ENCODE results near the gene PTER. TPM values are rescaled to one million over a fixed set of nuclear protein-coding genes. Genes with fewer than 3 reads are reported as not detected.

The PTER gene
- polyA plus RNA-seq, 1 donor: 11.5 TPM

DNA sequence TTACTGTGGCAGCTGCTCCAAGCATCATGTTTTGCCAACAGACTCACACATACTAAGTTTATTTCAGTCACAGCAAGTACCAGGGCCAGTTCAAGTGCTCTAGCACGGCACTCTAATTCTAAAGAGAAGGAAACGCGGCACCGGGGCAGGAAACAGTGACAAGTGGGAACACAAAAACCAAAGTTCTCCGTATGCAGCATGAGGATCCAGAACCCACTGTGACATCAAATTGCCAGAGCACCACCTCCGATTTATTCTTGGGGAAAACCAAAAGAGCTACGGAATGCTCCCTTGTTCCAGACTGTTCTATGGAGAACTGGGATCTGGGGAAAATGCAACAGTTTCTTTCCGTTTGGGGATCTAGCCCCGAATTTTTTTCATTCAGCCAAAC, 448 bp upstream of the PTER start:
- Histone ChIP-seq H3K9me3 (ENCODE audit: control insufficient read depth, low read depth, low read length) (no peaks in the 10 kb centered on the region), H3K4me1 (ENCODE audit: control insufficient read depth, insufficient read depth, low read length) (peaks cover 11% of the 10 kb centered on the region), H3K4me3 (ENCODE audit: low read length) (peak overlapping the region; percentile 57), H3K27me3 (ENCODE audit: control insufficient read depth, insufficient read depth, low read length) (no peaks in the 10 kb centered on the region), H3K27ac (ENCODE audit: low read length) (no peak overlapping the region), H3K36me3 (ENCODE audit: control insufficient read depth, insufficient read depth, low read length) (no peaks in the 10 kb centered on the region)
- DNase-seq: no peak
- WGBS (ENCODE audit: insufficient coverage, low lambda C conversion rate): 10% methylated on average over 4 of the region's 9 CpGs

GRCh38 chr10:16437540-16437894, 707 bp downstream of the PTER start:
- Histone ChIP-seq H3K27me3 (ENCODE audit: control insufficient read depth, insufficient read depth, low read length) (no peaks in the 10 kb centered on the region), H3K27ac (ENCODE audit: low read length) (no peak overlapping the region), H3K36me3 (ENCODE audit: control insufficient read depth, insufficient read depth, low read length) (no peaks in the 10 kb centered on the region), H3K4me1 (ENCODE audit: control insufficient read depth, insufficient read depth, low read length) (peaks cover 11% of the 10 kb centered on the region), H3K9me3 (ENCODE audit: control insufficient read depth, low read depth, low read length) (no peaks in the 10 kb centered on the region), H3K4me3 (ENCODE audit: low read length) (peak overlapping the region; percentile 57)
- WGBS (ENCODE audit: insufficient coverage, low lambda C conversion rate): no CpG with 5 or more reads among the region's 5 CpGs
- DNase-seq: peak in 1 of 2 donors; percentile 31

- peaks cover 11% of the 10 kb centered on the region for H3K4me1 ChIP-seq (ENCODE audit: control insufficient read depth, insufficient read depth, low read length)
- peaks cover 2% of the 10 kb centered on the region for H3K36me3 ChIP-seq (ENCODE audit: control insufficient read depth, insufficient read depth, low read length)
- no CpG with 5 or more reads among the region's 1 CpG for WGBS (ENCODE audit: insufficient coverage, low lambda C conversion rate)
- no peak overlapping the region for H3K4me3 ChIP-seq (ENCODE audit: low read length)
- no peaks in the 10 kb centered on the region for H3K9me3 ChIP-seq (ENCODE audit: control insufficient read depth, low read depth, low read length)
- H3K27ac ChIP-seq (ENCODE audit: low read length): no peak overlapping the region
- no peaks in the 10 kb centered on the region for H3K27me3 ChIP-seq (ENCODE audit: control insufficient read depth, insufficient read depth, low read length)
- no peak for DNase-seq
Measured at GRCh38 chr10:16439295-16439694, 2.5 kb downstream of the PTER start.

DNA sequence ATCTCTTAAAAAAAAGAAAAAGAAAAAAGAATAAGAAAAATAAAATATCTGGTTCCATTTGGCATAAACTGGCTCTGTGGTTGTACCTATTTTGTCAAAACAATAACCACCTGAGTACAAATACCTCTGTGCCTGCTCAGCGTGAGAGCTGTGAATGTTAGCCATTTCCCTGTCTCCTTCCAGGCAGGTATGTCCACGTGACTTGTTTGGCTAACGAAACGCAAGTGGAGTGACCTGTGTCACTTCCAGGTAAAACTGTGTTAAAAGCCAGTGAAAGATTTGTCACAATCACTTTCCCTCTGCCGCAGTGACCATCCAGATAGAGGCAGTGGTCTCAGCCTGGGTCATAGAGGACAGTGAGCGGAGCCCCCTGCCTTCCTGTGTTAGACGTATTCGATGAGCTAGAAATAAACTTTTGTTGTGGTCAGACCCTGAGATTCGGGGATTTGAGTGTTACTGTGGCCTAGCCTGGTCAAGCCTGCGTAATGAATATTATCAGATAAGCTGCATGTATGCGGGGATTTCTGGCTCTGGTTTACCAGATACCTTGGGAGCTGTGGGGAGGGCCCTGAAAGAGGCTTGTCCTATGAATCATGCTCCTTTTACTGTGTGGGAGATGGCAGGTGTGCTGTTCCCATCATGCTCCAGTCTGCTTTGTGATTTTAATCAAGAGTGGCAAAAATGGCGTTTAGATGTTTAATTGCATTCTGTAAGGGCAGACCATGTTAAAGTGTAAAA, 3.8 kb downstream of the PTER start:
- Histone ChIP-seq H3K27ac (ENCODE audit: low read length) (no peak overlapping the region), H3K36me3 (ENCODE audit: control insufficient read depth, insufficient read depth, low read length) (peaks cover 2% of the 10 kb centered on the region), H3K4me1 (ENCODE audit: control insufficient read depth, insufficient read depth, low read length) (peaks cover 11% of the 10 kb centered on the region), H3K4me3 (ENCODE audit: low read length) (no peak overlapping the region), H3K27me3 (ENCODE audit: control insufficient read depth, insufficient read depth, low read length) (no peaks in the 10 kb centered on the region), H3K9me3 (ENCODE audit: control insufficient read depth, low read depth, low read length) (no peaks in the 10 kb centered on the region)
- no CpG with 5 or more reads among the region's 12 CpGs for whole genome bisulfite sequencing (ENCODE audit: insufficient coverage, low lambda C conversion rate)
- peak in 1 of 2 donors; percentile 25 for DNase-seq

- Histone ChIP-seq H3K4me1 (ENCODE audit: control insufficient read depth, insufficient read depth, low read length) (peaks cover 11% of the 10 kb centered on the region), H3K27me3 (ENCODE audit: control insufficient read depth, insufficient read depth, low read length) (no peaks in the 10 kb centered on the region), H3K9me3 (ENCODE audit: control insufficient read depth, low read depth, low read length) (no peaks in the 10 kb centered on the region), H3K36me3 (ENCODE audit: control insufficient read depth, insufficient read depth, low read length) (peaks cover 2% of the 10 kb centered on the region), H3K4me3 (ENCODE audit: low read length) (no peak overlapping the region), H3K27ac (ENCODE audit: low read length) (no peak overlapping the region)
- no peak for DNase-seq
- WGBS (ENCODE audit: insufficient coverage, low lambda C conversion rate): 60% methylated on average over 1 of the region's 9 CpGs
Measured at GRCh38 chr10:16441173-16441840, 4.5 kb downstream of the PTER start.

DNA sequence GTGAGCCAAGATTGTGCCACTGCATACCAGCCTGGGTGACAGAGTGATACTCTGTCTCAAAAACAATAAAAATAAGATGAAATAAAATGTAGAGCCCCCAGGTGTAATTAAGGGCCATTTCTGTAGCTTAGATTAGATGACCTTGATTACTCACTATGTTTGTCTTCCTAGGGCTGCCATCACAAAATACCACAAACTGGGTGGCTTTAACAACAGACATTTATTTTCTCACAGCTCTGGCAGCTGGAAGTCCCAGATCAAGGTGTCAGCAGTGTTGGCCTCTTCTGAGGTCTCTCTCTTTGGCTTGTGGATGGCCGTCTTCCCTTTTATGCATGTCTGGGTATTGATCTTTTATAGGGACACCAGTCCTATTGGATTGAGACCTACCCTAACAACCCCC, 6.1 kb downstream of the PTER start:
- H3K9me3 ChIP-seq (ENCODE audit: control insufficient read depth, low read depth, low read length): no peaks in the 10 kb centered on the region
- H3K4me1 ChIP-seq (ENCODE audit: control insufficient read depth, insufficient read depth, low read length): peaks cover 4% of the 10 kb centered on the region
- WGBS (ENCODE audit: insufficient coverage, low lambda C conversion rate): 83% methylated on average over 1 of the region's 1 CpG

DNA sequence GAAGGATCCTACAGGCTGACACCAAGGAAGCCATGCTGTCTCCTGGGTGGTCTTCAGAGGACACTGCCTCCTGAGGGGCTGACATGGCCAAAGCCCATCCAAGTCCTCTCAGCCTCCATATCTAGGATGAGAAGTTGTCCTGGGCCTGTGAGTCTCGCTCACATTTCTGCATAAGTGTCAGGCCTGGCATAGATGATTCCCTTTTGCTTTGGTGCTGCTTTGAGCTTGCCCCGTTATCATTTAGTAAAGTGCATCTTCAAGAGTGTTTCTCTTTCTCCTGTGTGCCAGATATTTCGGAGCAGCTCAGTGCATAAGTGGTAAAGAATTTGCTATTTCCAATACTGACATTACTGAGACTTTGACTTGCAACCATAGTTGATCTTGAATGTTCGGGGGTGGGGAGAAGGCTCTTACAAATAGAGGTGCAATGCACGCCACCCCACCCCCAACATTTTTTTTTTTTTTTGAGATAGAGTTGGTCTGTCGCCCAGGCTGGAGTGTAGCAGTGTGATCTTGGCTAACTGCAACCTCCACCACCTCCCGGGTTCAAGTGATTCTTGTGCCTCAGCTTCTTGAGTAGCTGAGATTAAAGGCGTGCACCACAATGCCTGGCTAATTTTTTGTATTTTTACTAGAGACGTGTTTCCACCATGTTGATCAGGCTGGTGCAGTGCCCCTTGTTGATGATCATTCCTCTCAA, 9.1 kb downstream of the PTER start:
- no peaks in the 10 kb centered on the region for H3K27me3 ChIP-seq (ENCODE audit: control insufficient read depth, insufficient read depth, low read length)
- no peak overlapping the region for H3K4me3 ChIP-seq (ENCODE audit: low read length)
- H3K36me3 ChIP-seq (ENCODE audit: control insufficient read depth, insufficient read depth, low read length): peaks cover 2% of the 10 kb centered on the region
- H3K9me3 ChIP-seq (ENCODE audit: control insufficient read depth, low read depth, low read length): no peaks in the 10 kb centered on the region
- H3K27ac ChIP-seq (ENCODE audit: low read length): no peak overlapping the region
- 100% methylated on average over 1 of the region's 9 CpGs for WGBS (ENCODE audit: insufficient coverage, low lambda C conversion rate)
- no peaks in the 10 kb centered on the region for H3K4me1 ChIP-seq (ENCODE audit: control insufficient read depth, insufficient read depth, low read length)
- DNase-seq: no peak

More for the DNA sequence above, 6.1 kb downstream of the PTER start:
- no peak for DNase-seq
- Histone ChIP-seq H3K27ac (ENCODE audit: low read length) (no peak overlapping the region), H3K27me3 (ENCODE audit: control insufficient read depth, insufficient read depth, low read length) (no peaks in the 10 kb centered on the region), H3K4me3 (ENCODE audit: low read length) (no peak overlapping the region), H3K36me3 (ENCODE audit: control insufficient read depth, insufficient read depth, low read length) (peaks cover 2% of the 10 kb centered on the region)

DNA sequence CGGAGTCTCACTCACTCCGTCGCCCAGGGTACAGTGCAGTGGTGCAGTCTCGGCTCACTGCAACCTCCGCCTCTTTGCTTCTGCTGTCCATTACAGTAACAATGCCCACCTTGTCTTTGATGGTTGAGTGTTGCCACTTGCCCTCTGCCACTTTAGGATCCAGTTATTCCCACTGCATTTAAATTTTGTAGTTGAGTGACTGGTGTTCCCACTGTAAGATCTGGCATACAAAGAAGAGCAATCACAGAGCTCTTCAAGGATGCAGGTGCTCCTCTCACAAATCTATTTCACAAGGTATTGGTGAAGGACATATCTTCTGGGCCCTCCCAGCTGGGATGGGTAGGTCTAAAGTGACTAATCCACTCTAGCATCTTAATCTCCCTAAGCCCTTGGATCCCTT, 12.6 kb downstream of the PTER start:
- Histone ChIP-seq H3K4me1 (ENCODE audit: control insufficient read depth, insufficient read depth, low read length) (no peaks in the 10 kb centered on the region), H3K36me3 (ENCODE audit: control insufficient read depth, insufficient read depth, low read length) (no peaks in the 10 kb centered on the region), H3K27ac (ENCODE audit: low read length) (no peak overlapping the region), H3K27me3 (ENCODE audit: control insufficient read depth, insufficient read depth, low read length) (no peaks in the 10 kb centered on the region), H3K4me3 (ENCODE audit: low read length) (no peak overlapping the region), H3K9me3 (ENCODE audit: control insufficient read depth, low read depth, low read length) (no peaks in the 10 kb centered on the region)
- WGBS (ENCODE audit: insufficient coverage, low lambda C conversion rate): no CpG with 5 or more reads among the region's 5 CpGs
- DNase-seq: no peak

- Histone ChIP-seq H3K4me3 (ENCODE audit: low read length) (no peak overlapping the region), H3K4me1 (ENCODE audit: control insufficient read depth, insufficient read depth, low read length) (no peaks in the 10 kb centered on the region), H3K27ac (ENCODE audit: low read length) (no peak overlapping the region), H3K9me3 (ENCODE audit: control insufficient read depth, low read depth, low read length) (no peaks in the 10 kb centered on the region), H3K27me3 (ENCODE audit: control insufficient read depth, insufficient read depth, low read length) (no peaks in the 10 kb centered on the region), H3K36me3 (ENCODE audit: control insufficient read depth, insufficient read depth, low read length) (no peaks in the 10 kb centered on the region)
- 80% methylated on average over 1 of the region's 6 CpGs for WGBS (ENCODE audit: insufficient coverage, low lambda C conversion rate)
- no peak for DNase-seq
Measured at GRCh38 chr10:16458166-16458955, 21.6 kb downstream of the PTER start.

DNA sequence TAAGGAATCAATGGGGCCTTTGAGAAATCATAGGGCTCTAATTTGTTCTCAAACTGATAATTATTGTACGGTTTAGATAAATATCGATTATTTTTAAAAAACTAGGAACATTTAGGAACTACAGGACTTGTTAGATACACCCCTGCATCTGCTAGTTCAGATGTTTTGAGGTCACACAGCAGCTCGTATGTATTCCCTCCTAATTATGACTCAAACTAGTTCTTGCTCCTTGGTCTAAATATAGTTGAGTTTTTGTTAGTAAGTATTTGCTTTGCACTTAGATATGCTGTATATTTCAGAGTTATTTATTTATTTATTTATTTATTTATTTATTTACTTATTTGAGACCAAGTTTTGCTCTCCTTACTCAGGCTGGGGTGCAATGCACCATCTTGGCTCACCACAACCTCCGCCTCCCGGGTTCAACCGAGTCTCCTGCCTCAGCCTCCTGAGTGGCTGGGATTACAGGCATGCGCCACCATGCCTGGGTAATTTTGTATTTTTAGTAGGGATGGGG, 22.7 kb downstream of the PTER start:
- no peak overlapping the region for H3K27ac ChIP-seq (ENCODE audit: low read length)
- H3K27me3 ChIP-seq (ENCODE audit: control insufficient read depth, insufficient read depth, low read length): no peaks in the 10 kb centered on the region
- H3K9me3 ChIP-seq (ENCODE audit: control insufficient read depth, low read depth, low read length): no peaks in the 10 kb centered on the region
- no peaks in the 10 kb centered on the region for H3K36me3 ChIP-seq (ENCODE audit: control insufficient read depth, insufficient read depth, low read length)
- no peaks in the 10 kb centered on the region for H3K4me1 ChIP-seq (ENCODE audit: control insufficient read depth, insufficient read depth, low read length)
- no CpG with 5 or more reads among the region's 7 CpGs for WGBS (ENCODE audit: insufficient coverage, low lambda C conversion rate)
- no peak overlapping the region for H3K4me3 ChIP-seq (ENCODE audit: low read length)
- DNase-seq: no peak

Measured in large intestine (tissue), 3 donors.